Chondrocyte (in vitro differentiated cells): ENCODE measurements around the gene PON3. TPM values are rescaled to one million over a fixed set of nuclear protein-coding genes. Genes with fewer than 3 reads are reported as not detected.
A peak's percentile ranks its signal among the peaks of the same experiment; 100 is the strongest.

Experiments used
- DNase-seq: peaks from one replicate; pipeline ENCODE4 v3.0.0; 2021; ENCODE audit warnings: mixed read lengths, low spot score
- H3K27ac Mint-ChIP-seq: one replicate; pipeline ENCODE4 v1.8.0; 2021; ENCODE audit warnings: mild to moderate bottlenecking, moderate library complexity, mixed read lengths; ENCODE audit not compliant: unreplicated experiment
- H3K27me3 Mint-ChIP-seq: 2 replicates; pipeline ENCODE4 v1.8.0; 2021; ENCODE audit warnings: low read depth, mixed read lengths
- H3K36me3 Mint-ChIP-seq: 2 replicates; pipeline ENCODE4 v1.8.0; 2021; ENCODE audit warnings: low read depth, mixed read lengths
- H3K4me1 Mint-ChIP-seq: 2 replicates; pipeline ENCODE4 v1.8.0; 2021; ENCODE audit warnings: low read depth, mild to moderate bottlenecking, mixed read lengths
- H3K4me3 Mint-ChIP-seq: one replicate; pipeline ENCODE4 v1.8.0; 2021; ENCODE audit warnings: mild to moderate bottlenecking, moderate library complexity, mixed read lengths; ENCODE audit not compliant: unreplicated experiment
- H3K9me3 Mint-ChIP-seq: 2 replicates; pipeline ENCODE4 v1.8.0; 2021; ENCODE audit warnings: low read depth, mixed read lengths
- CTCF ChIP-seq: fragments of 200-600 bp; sonication (generic); IDR thresholded peaks from 2 replicates; pipeline ENCODE4 v1.5.0; 2021; ENCODE audit warnings: antibody characterized with exemption, mild to moderate bottlenecking, moderate library complexity
- total RNA-seq: library from RNA; stranded (reverse); gene quantifications from 3 replicates; pipeline ENCODE4 v1.2.1, GENCODE V29; 2021

PON3 gene
- total RNA-seq, 1 donor from 2014 or later = not detected

GRCh38 chr7:95430864-95431263 lies 34.7 kb upstream of the PON3 start:
- Mint-ChIP-seq H3K27me3 (no peaks in the 10 kb centered on the region), H3K36me3 (peaks cover 8% of the 10 kb centered on the region), H3K4me1 (peaks cover 45% of the 10 kb centered on the region), H3K27ac (peak overlapping the region; percentile 75), H3K4me3 (no peak overlapping the region), H3K9me3 (peaks cover 4% of the 10 kb centered on the region)
- TF ChIP-seq CTCF = no peak
- no peak for DNase-seq

- Mint-ChIP-seq H3K4me3 (no peak overlapping the region), H3K27me3 (no peaks in the 10 kb centered on the region), H3K36me3 (peaks cover 8% of the 10 kb centered on the region), H3K4me1 (peaks cover 49% of the 10 kb centered on the region), H3K27ac (no peak overlapping the region), H3K9me3 (peaks cover 4% of the 10 kb centered on the region)
- TF ChIP-seq CTCF = no peak
- no peak for DNase-seq
These were observed 33.2 kb upstream of the PON3 start for GRCh38 chr7:95429241-95429990.

- DNase-seq = no peak
- peaks cover 4% of the 10 kb centered on the region for H3K9me3 Mint-ChIP-seq
- H3K4me1 Mint-ChIP-seq = peaks cover 41% of the 10 kb centered on the region
- no peak overlapping the region for H3K27ac Mint-ChIP-seq
- no peaks in the 10 kb centered on the region for H3K27me3 Mint-ChIP-seq
- H3K36me3 Mint-ChIP-seq = peaks cover 15% of the 10 kb centered on the region
- no peak for TF ChIP-seq CTCF
- no peak overlapping the region for H3K4me3 Mint-ChIP-seq
These were observed 31.8 kb upstream of the PON3 start for GRCh38 chr7:95427914-95428516.

- H3K4me1 Mint-ChIP-seq = peaks cover 38% of the 10 kb centered on the region
- no peak for DNase-seq
- TF ChIP-seq CTCF = no peak
- no peak overlapping the region for H3K27ac Mint-ChIP-seq
- peaks cover 13% of the 10 kb centered on the region for H3K36me3 Mint-ChIP-seq
- H3K9me3 Mint-ChIP-seq = peaks cover 4% of the 10 kb centered on the region
- no peak overlapping the region for H3K4me3 Mint-ChIP-seq
- H3K27me3 Mint-ChIP-seq = no peaks in the 10 kb centered on the region
These were observed 31.0 kb upstream of the PON3 start for GRCh38 chr7:95427166-95427565.

- Mint-ChIP-seq H3K4me3 (no peak overlapping the region), H3K27me3 (no peaks in the 10 kb centered on the region), H3K4me1 (peaks cover 44% of the 10 kb centered on the region), H3K9me3 (peaks cover 4% of the 10 kb centered on the region), H3K27ac (no peak overlapping the region), H3K36me3 (peaks cover 15% of the 10 kb centered on the region)
- no peak for TF ChIP-seq CTCF
- no peak for DNase-seq
These were observed 29.5 kb upstream of the PON3 start for GRCh38 chr7:95425694-95426093.
